H1 (cell line): Measurements from ENCODE around the gene KIF1B. TPM values are rescaled to one million over a fixed set of nuclear protein-coding genes. Genes with fewer than 3 reads are reported as not detected.

Experiments used
- BCL11A ChIP-seq, 2 experiments: IDR thresholded peaks; one replicate each; pipeline ENCODE4 v1.6.1; 2011; ENCODE audit warnings: low read depth in 2 of 2, low read length in 2 of 2, mild to moderate bottlenecking in 2 of 2
- CEBPB ChIP-seq: IDR thresholded peaks from 2 replicates; pipeline ENCODE4 v1.6.1; 2012; ENCODE audit warnings: low read depth, low read length
- CHD1 ChIP-seq: IDR thresholded peaks from 2 replicates; pipeline ENCODE4 v1.6.1; 2012; ENCODE audit warnings: low read depth, low read length, improper control_type of control experiment
- CHD7 ChIP-seq: fragments of 300-600 bp; sonication (generic); IDR thresholded peaks from 2 replicates; pipeline ENCODE4 v1.7.1; 2012; ENCODE audit warnings: low read length, moderate library complexity, mild to moderate bottlenecking, inconsistent platforms; ENCODE audit not compliant: insufficient replicate concordance
- CTCF ChIP-seq, 3 experiments: IDR thresholded peaks; 1 replicate in 2 of 3; 2 replicates in 1 of 3; pipeline versions ENCODE4 v1.5.1 to v1.6.1; 2011; ENCODE audit warnings: low read length in 3 of 3, mild to moderate bottlenecking in 3 of 3, inconsistent platforms in 2 of 3, low read depth in 1 of 3, moderate library complexity in 1 of 3; ENCODE audit not compliant: insufficient read depth in 1 of 3; ENCODE audit errors: control extremely low read depth in 1 of 3
- MAX ChIP-seq: IDR thresholded peaks from 2 replicates; pipeline ENCODE4 v1.6.1; 2012; ENCODE audit warnings: inconsistent platforms
- POLR2AphosphoS5 ChIP-seq: IDR thresholded peaks from 2 replicates; pipeline ENCODE4 v1.6.1; 2011; ENCODE audit warnings: low read depth, low read length
- SIX5 ChIP-seq: IDR thresholded peaks from 2 replicates; pipeline ENCODE4 v1.6.1; 2011; ENCODE audit warnings: mild to moderate bottlenecking, low read depth, low read length
- SP2 ChIP-seq: IDR thresholded peaks from 2 replicates; pipeline ENCODE4 v1.6.1; 2012; ENCODE audit warnings: mild to moderate bottlenecking, low read length, inconsistent platforms
- SP4 ChIP-seq: IDR thresholded peaks from 2 replicates; pipeline ENCODE4 v1.6.1; 2012; ENCODE audit warnings: low read length, inconsistent platforms
- polyA plus RNA-seq, 7 experiments: library from polyadenylated mRNA; depleted of rRNA in 3 of 7; stranded (reverse) in 5 of 7; unstranded in 2 of 7; fragments of >200 nt in 5 of 7; fragments of 200-250 nt in 2 of 7; gene quantifications; 1 replicate in 5 of 7; 2 replicates in 1 of 7; 4 replicates in 1 of 7; pipeline versions ENCODE4 v1.2.1 to v1.2.3, GENCODE V29; 2011 to 2013; ENCODE audit warnings: missing spikeins in 2 of 7, mixed read lengths in 2 of 7
- total RNA-seq: library from RNA; stranded (reverse); fragmentation: NEBNext Ultra II Directional; extraction: Animal tissue kit (Norgen Biotek cat#: 25700); gene quantifications from 2 replicates; pipeline ENCODE4 v1.2.1, GENCODE V29; 2021

The KIF1B gene
- total and polyA plus RNA-seq, 2 of the 8 experiments (the other 6 are each of a cell fraction or from before 2014, with no cell fraction given) = 39.1 to 74.2 TPM

GRCh38 chr1:10337436-10337835 lies 127.1 kb downstream of the KIF1B start (continued):
- TF ChIP-seq CHD7 (no peak), MAX (no peak), BCL11A (IDR thresholded peaks at IDR 0.05; ENCODE audit: low read depth in 2 of 2, low read length in 2 of 2) (no peak), POLR2AphosphoS5 (no peak), CEBPB (no peak), SP2 (no peak), CTCF (IDR thresholded peaks at IDR 0.05; ENCODE audit: control extremely low read depth in 1 of 3, insufficient read depth in 1 of 3, low read depth in 1 of 3, low read length in 3 of 3) (no peak), CHD1 (no peak), SIX5 (no peak), SP4 (no peak)
